GM12878 (cell line): ENCODE data around the gene MFSD12.

Experiments used
- BMI1 ChIP-seq: fragments of 450-650 bp; IDR thresholded peaks from 2 replicates; pipeline ENCODE4 v1.6.1; 2016; ENCODE audit warnings: mild to moderate bottlenecking, moderate library complexity, borderline replicate concordance
- CBX3 ChIP-seq: fragments of 200-600 bp; sonication (generic); IDR thresholded peaks from 2 replicates; pipeline ENCODE4 v1.6.1; 2016; ENCODE audit warnings: low read depth, borderline replicate concordance
- GABPA ChIP-seq: IDR thresholded peaks from 2 replicates; pipeline ENCODE4 v1.6.1; 2014; ENCODE audit warnings: antibody characterized with exemption, low read depth, mild to moderate bottlenecking, inconsistent platforms
- MYB ChIP-seq: fragments of 150-350 bp; IDR thresholded peaks from 2 replicates; pipeline ENCODE4 v1.6.1; 2014; ENCODE audit warnings: mild to moderate bottlenecking, low read depth, low read length, borderline replicate concordance
- POLR2A ChIP-seq: IDR thresholded peaks from 2 replicates; pipeline ENCODE4 v1.6.1; 2011; ENCODE audit warnings: low read depth, mild to moderate bottlenecking, low read length
- TAF1 ChIP-seq: IDR thresholded peaks from 2 replicates; pipeline ENCODE4 v1.6.1; 2011; ENCODE audit warnings: mild to moderate bottlenecking, low read depth, low read length, borderline replicate concordance
- TF ChIP-seq, protein P1 (sequence below): IDR thresholded peaks from 2 replicates; pipeline ENCODE4 v1.6.1; 2012; ENCODE audit warnings: low read depth, low read length, improper control_type of control experiment
- TF ChIP-seq, protein P2 (sequence below), 3 experiments: IDR thresholded peaks in 2 of 3; conservative IDR thresholded peaks in 1 of 3; 2 replicates each; pipeline ENCODE4 v1.5.1; 2011; ENCODE audit warnings: low read depth in 3 of 3, low read length in 3 of 3, mild to moderate bottlenecking in 3 of 3, control low read depth in 2 of 3, moderate library complexity in 2 of 3, inconsistent platforms in 1 of 3, mixed read lengths in 1 of 3; ENCODE audit not compliant: control insufficient read depth in 2 of 3, insufficient read depth in 1 of 3; ENCODE audit errors: extremely low read depth in 1 of 3
- TF ChIP-seq, protein P3 (sequence below): fragments of 450-650 bp; IDR thresholded peaks from 2 replicates; pipeline ENCODE4 v1.6.1; 2016; ENCODE audit warnings: mild to moderate bottlenecking

DNA sequence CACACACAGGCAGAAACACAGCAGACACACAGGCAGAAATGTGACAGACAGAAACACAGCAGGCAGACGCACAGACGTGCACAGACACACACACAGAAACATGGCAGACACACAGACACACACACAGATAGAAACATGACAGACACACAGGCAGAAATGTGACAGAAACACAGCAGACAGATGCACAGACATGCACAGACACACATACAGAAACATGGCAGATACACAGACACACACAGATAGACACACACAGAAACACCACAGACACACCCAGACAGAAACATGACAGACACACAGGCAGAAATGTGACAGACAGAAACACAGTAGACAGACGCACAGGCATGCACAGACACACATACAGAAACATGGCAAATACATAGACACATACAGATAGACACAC lies 48.0 kb upstream of the MFSD12 start:
- TF ChIP-seq, protein P1, sequence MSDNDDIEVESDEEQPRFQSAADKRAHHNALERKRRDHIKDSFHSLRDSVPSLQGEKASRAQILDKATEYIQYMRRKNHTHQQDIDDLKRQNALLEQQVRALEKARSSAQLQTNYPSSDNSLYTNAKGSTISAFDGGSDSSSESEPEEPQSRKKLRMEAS: no peak
- TF ChIP-seq BMI1 (no peak), MYB (no peak), CBX3 (no peak), TAF1 (no peak), GABPA (no peak), POLR2A (no peak)
- TF ChIP-seq, protein P2, sequence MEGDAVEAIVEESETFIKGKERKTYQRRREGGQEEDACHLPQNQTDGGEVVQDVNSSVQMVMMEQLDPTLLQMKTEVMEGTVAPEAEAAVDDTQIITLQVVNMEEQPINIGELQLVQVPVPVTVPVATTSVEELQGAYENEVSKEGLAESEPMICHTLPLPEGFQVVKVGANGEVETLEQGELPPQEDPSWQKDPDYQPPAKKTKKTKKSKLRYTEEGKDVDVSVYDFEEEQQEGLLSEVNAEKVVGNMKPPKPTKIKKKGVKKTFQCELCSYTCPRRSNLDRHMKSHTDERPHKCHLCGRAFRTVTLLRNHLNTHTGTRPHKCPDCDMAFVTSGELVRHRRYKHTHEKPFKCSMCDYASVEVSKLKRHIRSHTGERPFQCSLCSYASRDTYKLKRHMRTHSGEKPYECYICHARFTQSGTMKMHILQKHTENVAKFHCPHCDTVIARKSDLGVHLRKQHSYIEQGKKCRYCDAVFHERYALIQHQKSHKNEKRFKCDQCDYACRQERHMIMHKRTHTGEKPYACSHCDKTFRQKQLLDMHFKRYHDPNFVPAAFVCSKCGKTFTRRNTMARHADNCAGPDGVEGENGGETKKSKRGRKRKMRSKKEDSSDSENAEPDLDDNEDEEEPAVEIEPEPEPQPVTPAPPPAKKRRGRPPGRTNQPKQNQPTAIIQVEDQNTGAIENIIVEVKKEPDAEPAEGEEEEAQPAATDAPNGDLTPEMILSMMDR (IDR thresholded peaks at IDR 0.05 in 2 of 3, conservative IDR thresholded peaks at IDR 0.05 in 1 of 3; ENCODE audit: control insufficient read depth in 2 of 3, extremely low read depth in 1 of 3, insufficient read depth in 1 of 3, low read depth in 3 of 3, low read length in 3 of 3): no peak
- TF ChIP-seq, protein P3, sequence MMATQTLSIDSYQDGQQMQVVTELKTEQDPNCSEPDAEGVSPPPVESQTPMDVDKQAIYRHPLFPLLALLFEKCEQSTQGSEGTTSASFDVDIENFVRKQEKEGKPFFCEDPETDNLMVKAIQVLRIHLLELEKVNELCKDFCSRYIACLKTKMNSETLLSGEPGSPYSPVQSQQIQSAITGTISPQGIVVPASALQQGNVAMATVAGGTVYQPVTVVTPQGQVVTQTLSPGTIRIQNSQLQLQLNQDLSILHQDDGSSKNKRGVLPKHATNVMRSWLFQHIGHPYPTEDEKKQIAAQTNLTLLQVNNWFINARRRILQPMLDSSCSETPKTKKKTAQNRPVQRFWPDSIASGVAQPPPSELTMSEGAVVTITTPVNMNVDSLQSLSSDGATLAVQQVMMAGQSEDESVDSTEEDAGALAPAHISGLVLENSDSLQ: 0 out of 2 replicates have a peak, but pooled peaks have one; percentile 31
